ENCODE data around the gene NEK2.
"Not testable (repeated sequence)": the region's sequence is repeated elsewhere in the genome, so short reads cannot be mapped to it uniquely, and the experiment has no call there.

The NEK2 gene

GRCh38 chr1:211632117-211632807 lies 43.2 kb downstream of the NEK2 start:
- no peak for DNase-seq

DNA sequence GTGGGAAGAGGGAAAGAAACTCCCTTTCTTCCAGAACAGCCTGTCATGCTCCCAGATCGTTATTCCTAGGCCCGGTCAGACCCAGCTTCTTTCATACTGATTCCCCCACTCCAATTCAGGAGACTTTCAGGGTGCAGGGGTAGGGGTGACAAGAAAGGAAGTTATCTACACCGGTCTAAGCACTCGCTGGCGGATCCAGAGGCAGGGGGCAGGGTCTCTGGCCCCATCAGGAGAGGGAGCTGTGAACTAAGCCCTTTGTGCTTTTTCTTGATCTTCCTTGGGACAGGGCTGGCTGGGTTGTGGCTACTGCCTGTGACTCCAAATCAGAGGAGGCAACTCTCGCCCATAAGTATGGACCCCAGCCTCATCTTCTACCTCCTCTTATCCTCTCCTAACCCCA lies 44.3 kb downstream of the NEK2 start:
- DNase-seq: no peak

DNA sequence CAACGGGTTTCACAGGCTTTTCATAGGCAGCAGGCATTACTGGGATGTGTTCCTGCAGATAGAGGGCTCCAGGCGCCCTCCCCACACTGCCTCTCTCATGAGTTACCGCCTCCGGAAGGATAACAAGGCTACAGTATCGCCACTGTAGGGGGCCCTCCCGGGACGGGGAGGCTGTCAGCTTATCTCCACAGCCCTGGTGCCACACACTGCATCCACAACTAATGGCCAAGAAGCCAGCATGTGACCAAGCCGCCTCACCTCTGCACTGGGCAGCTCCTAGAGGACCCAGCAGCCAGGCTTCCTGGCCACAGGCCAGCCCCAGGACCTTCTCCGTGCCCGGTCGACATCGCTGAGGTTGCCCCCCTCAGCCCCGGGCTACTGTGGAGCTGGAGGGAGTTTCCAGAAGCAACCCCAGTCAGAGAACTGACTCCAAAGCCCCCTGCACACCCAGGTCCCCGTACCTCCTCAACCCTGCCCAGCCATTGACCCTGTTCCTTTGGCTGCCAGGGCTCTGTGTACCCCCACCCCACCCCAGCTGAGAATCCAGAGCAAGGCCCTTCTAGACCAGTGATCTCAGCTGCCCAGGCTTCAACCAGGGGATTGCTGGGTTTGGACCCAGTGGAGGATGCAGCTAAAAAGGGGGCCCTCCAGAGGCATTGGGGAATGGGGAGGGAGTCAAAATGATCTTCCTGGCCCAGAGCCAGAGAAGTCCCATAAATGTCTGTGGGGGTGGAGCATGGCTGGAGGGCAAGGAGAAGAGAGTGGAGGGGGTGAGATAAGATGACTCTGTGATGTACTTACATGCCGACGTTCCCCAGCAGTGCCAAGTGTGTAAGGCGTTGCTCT lies 45.0 kb downstream of the NEK2 start:
- no peak for DNase-seq

GRCh38 chr1:211628417-211628816 lies 47.0 kb downstream of the NEK2 start:
- no peak for DNase-seq

GRCh38 chr1:211627259-211627658 lies 48.2 kb downstream of the NEK2 start:
- DNase-seq: no peak

GRCh38 chr1:211625866-211626265 lies 49.6 kb downstream of the NEK2 start:
- not testable (repeated sequence) for DNase-seq

GRCh38 chr1:211625040-211625439 lies 50.4 kb downstream of the NEK2 start:
- DNase-seq: peak; percentile 16

DNA sequence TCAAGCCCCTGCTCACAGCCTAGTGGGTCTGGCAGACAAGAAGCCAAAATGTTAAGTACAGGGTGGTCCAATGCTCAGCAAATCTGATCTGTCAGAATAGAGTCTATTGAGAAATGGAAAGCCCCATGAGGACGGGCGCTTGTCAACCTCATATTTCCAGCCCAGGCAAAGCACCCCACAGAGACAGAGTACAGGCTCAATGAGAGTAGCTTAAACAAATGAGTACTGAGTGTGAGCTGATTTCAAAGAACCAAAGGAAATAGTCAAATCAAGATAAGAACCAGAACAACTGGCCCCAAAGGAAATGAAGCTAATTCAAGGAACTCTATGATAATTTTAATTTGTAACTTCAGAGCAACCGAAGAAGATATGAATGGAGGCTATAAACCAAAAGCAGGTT lies 51.9 kb downstream of the NEK2 start:
- no peak for DNase-seq

DNA sequence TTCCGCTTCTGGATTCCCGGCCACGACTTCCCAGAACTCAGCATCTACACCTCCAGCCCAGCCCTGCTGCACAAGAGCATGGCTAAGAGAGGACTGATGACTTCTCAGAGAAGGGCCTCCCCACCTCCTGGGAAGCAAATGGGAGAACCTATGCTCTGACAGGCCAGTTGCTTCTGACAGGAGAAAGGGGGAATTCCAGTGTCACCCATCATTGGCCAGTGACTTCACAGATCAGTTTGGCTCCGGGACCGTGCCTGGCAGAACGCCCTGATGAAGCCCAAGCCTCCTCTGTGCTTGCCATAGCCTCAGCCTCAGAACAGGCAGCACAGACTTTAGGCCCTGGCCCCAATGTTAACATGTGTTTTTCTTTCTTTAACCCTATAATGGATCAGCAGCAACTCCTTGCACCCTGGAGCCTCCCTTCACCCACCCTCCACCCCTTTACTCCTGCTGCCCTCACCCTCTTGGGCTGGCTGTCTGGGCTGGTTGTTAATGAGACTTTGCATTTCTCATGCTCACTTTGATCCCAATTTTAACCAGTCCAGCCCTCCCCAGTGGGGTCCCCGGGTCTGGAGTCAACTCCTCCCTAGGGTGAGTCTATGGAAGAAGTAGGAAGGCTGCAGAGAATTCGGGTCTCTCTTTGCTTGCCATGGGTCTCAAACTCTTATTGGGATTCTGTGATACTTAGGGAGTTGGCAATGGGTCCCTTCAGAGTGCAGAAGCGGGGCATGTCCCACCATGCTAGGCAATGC lies 53.8 kb downstream of the NEK2 start:
- DNase-seq: peak; percentile 54

DNA sequence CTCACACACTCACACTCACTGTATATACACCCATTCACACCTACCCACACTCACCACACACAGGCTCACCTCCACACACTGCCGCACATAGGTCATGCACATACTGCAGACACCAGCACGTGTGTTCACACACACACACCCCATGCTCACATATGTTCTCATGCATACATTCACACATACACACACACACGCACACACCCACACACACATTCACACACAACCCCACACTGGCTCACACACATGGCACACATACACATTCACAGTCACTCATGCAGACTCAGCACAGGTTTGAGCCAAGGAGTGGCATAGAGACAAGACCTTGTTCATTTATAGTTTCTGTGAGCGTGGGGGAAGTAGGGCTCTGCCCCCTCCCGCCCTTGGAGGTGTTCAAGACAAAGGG lies 55.3 kb downstream of the NEK2 start:
- no peak for DNase-seq

DNA sequence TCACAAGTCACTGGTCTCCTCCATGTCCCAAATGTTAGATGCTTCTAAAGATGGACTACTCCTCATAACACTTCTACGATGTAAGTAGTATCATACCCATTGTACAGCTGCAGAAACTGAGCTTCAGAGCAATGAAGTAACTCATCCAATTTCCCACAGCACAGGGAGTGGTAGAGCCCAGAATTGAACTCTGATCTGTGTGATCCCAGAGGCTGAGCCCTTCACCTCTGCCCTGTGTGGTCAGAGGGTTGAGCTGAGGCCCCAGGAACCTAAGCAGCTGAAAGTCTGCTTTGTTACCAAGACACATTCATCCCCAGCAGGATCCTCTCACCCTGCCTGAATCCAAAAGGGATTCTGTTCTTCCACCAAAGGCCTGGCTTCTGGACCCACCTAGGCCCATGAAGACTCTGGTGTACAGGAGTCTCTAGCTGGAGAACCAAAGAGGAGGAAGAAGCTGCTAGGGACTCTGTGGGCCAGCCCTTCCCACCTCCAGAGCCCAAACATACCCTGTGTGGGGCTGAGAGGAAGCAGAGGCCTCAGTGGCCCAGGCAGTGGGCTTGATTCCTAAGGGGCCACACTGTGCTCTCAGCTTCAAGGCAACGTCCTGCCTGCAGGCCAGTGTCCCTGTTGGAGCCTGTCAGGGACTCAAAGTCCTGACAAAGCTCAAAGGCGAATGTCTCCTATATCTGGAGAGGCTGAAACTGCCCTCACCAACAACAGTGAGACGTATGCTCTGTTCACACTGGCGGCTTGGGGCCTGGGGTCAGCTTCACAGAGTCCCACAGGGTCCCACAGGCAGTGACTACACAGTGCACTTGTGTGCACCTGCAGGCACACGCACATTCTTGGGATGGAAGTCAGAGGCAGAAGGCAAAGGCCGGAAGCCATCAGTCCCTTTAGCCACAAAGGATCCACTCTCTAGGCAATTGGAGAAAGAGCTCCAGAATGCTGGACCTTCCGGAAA lies 56.1 kb downstream of the NEK2 start:
- no peak for DNase-seq

GRCh38 chr1:211616965-211617297 lies 58.5 kb downstream of the NEK2 start:
- DNase-seq: no peak

- no peak for DNase-seq
Observed at GRCh38 chr1:211616231-211616964, 59.0 kb downstream of the NEK2 start.

- no peak for DNase-seq
Observed at GRCh38 chr1:211614615-211615014, 60.8 kb downstream of the NEK2 start.

- DNase-seq: no peak
Observed at GRCh38 chr1:211613951-211614350, 61.5 kb downstream of the NEK2 start.

DNA sequence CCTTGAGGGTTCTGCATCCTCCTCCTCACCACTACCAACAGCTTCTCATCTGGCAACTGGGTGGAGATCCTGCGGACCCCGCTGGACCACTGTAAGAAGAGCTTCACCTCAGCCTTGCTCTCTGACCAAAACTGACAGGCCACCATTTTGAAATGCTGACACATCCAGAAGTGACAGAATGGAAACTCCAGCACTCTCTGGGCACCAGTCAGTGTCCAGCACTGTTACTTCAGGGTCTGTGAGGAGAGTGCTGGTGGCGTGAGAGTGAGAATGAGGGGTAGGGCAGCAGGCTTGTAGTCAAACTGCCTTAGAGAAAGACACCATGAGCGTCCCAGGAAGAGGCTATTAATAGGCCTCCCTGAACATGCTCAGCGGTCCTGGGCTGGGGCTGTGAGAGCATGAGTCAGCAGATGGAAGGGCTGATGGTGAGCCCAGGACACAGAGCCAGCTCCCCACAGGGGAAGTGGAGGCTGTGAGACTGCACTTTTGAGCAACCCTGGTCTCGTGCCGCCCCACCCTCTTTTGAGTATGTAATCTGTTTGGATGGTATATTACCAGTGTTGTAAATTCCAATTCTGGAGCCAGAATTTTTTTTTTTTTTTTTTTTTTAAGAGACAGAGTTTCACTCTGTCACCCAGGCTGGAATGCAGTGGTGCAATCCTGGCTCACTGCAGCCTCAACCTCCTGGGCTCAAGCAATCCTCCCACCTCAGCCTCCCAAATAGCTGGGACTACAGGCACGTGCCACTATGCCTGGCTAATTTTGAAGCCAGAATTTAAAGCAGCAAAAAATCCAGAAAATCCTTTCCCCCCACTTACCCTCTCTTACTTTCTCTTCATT lies 62.1 kb downstream of the NEK2 start:
- DNase-seq: peak; percentile 32

DNA sequence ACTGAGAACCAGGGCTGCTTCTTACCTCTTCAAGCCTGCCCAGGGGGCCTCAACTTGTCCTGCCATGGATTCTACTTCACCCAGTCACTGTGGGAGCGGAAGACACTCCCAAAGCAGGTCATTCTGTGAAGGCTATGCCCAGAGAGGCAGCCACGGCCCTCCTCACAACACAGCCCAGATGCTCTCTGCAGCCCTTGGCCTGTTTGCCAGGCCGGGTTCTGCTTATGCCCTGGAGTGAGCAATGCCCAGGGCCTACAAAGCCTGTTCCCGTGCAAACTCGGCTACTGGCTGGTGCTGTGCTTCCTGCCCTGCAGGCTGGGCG lies 62.7 kb downstream of the NEK2 start:
- no peak for DNase-seq

Data from kidney glomerular epithelial cell (primary cell).